Measurements from ENCODE around the gene CCDC188.

CCDC188 gene

GRCh38 chr22:20132686-20133246 lies 18.1 kb downstream of the CCDC188 start:
- DNase-seq (ENCODE audit: low read depth) = no peak
- peak overlapping the region; percentile 82 for H3K4me3 ChIP-seq (ENCODE audit: low read depth, low read length)
- no peak for TF ChIP-seq CTCF (IDR thresholded peaks at IDR 0.05; ENCODE audit: low read depth, low read length, missing control alignments)

GRCh38 chr22:20131859-20132685 lies 18.8 kb downstream of the CCDC188 start:
- TF ChIP-seq CTCF (IDR thresholded peaks at IDR 0.05; ENCODE audit: low read depth, low read length, missing control alignments) = no peak
- peak overlapping the region; percentile 82 for H3K4me3 ChIP-seq (ENCODE audit: low read depth, low read length)
- DNase-seq (ENCODE audit: low read depth) = no peak

DNA sequence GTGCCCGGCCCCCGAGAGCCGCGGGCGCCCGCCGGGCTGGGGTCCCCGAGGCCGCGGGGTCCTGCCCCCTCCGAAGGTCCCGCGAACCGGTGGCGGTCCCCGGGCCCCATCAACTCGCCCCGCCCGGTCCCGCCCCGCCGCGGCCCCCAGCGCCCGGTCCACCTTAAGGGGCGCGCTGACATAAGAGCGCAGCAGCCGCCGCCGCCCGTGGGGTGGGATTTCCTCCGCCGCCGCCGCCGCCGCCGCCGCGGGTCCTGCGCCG lies 19.3 kb downstream of the CCDC188 start, which contains the start of gene ZDHHC8:
Gene ZDHHC8, plus strand, starts transcription at position 208 of the 262 bp plus-strand sequence. CDS start 144 bp downstream, outside the sequence.
- no peak for DNase-seq (ENCODE audit: low read depth)
- H3K4me3 ChIP-seq (ENCODE audit: low read depth, low read length) = peak within 1 kb of the TSS; percentile 82
- TF ChIP-seq CTCF (IDR thresholded peaks at IDR 0.05; ENCODE audit: low read depth, low read length, missing control alignments) = no peak

DNA sequence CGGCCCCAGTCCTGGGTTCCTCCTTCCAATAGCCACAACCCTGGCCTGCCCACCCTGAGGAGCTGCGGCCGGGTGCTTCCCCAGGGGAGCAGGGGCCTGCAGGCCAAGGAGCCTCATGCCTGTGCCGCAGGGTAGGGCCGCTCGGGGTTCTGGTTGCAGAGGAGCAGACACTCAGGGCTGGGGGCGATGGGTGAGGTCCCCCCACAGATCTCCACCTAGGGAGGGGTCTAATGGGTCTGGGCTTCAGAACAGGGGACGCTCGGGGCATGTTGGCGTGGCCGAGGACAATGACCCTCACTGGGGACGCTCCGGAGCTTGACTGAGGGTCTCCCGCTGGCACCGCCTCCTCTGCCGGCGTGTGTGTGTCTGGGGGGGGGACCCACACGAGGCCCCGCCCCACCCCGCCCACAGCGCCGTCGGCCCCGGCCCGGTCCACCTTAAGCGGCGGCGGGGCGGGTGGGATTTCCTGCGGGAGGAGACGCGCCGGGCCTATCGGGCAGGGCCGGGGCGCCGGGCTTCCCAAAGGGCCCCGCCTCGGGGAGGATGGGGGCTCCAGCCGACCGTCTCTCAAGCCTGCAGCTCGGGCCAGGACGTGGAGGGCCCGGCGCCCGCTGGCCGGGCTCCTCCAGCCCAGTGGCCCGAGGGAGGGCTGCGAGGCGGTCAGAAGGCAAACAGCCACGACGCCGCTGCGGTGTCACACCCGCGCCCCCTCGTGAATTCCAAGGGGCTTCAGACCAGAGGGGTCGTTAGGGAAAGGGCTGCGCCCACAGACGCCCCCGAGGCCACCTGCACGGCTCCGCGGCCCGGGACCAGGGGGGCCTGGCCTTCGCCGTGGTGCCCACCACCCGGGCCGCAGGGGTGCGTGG lies 19.9 kb downstream of the CCDC188 start:
- TF ChIP-seq CTCF (IDR thresholded peaks at IDR 0.05; ENCODE audit: low read depth, low read length, missing control alignments) = no peak

GRCh38 chr22:20130319-20130718 lies 20.5 kb downstream of the CCDC188 start:
- DNase-seq (ENCODE audit: low read depth) = no peak
- no peak overlapping the region for H3K4me3 ChIP-seq (ENCODE audit: low read depth, low read length)
- no peak for TF ChIP-seq CTCF (IDR thresholded peaks at IDR 0.05; ENCODE audit: low read depth, low read length, missing control alignments)

More for the DNA sequence above, 19.9 kb downstream of the CCDC188 start:
- DNase-seq (ENCODE audit: low read depth) = no peak
- H3K4me3 ChIP-seq (ENCODE audit: low read depth, low read length) = peak overlapping the region; percentile 74

- no peak for DNase-seq (ENCODE audit: low read depth)
- no peak overlapping the region for H3K4me3 ChIP-seq (ENCODE audit: low read depth, low read length)
- no peak for TF ChIP-seq CTCF (IDR thresholded peaks at IDR 0.05; ENCODE audit: low read depth, low read length, missing control alignments)
Observed at GRCh38 chr22:20129747-20130014, 21.2 kb downstream of the CCDC188 start.
